Lower leg skin (tissue), 3 donors: ENCODE data around the gene IL31.

Experiments used
- CTCF ChIP-seq, 3 donors: fragments of 450-650 bp; IDR thresholded peaks; one replicate each; pipeline ENCODE4 v1.5.1; 2016; ENCODE audit warnings: antibody characterized with exemption in 3 of 3, mild to moderate bottlenecking in 3 of 3, moderate library complexity in 2 of 3
- POLR2A ChIP-seq, 2 donors: fragments of 450-650 bp; IDR thresholded peaks; one replicate each; pipeline ENCODE4 v1.6.1; 2016 to 2017; ENCODE audit warnings: antibody characterized with exemption in 2 of 2, mild to moderate bottlenecking in 1 of 2, moderate library complexity in 1 of 2

DNA sequence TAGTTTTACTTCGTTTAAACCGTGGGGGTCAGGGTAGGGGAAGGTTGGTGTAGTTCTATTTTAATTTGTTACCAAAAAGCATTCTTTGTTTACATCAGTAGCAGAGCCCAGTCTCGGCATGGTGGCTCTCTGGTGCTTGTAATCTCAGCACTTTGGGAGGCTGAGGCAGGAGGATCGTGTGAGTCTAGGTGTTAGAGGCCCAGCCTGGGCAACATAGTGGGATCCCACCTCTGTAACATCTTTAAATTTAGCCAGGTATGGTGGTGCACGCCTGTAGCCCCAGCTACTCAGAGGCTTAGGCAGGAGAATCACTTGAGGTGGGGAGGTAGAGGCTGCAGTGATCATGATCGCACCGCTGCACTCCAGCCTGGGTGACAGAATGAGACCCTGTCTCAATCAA, 11.1 kb upstream of the IL31 start:
- TF ChIP-seq CTCF (IDR thresholded peaks at IDR 0.05) (no peak), POLR2A (IDR thresholded peaks at IDR 0.05) (no peak)
